Activated CD4-positive, CD25-positive, alpha-beta regulatory T cell treated with anti-CD3 and anti-CD28 coated beads, Interleukin-2, amount 50 U/mL, for 72 hours (primary cell): ENCODE measurements around the gene C1orf94.

Experiments used
- DNase-seq: peaks from one replicate; pipeline ENCODE4 v3.0.0; 2021

Gene C1orf94

GRCh38 chr1:34176830-34177603 is at the start of gene C1orf94:
TSS of gene C1orf94 (plus strand) at chr1:34176907. CDS start at chr1:34177790, 883 bp downstream.
- no peak for DNase-seq

DNA sequence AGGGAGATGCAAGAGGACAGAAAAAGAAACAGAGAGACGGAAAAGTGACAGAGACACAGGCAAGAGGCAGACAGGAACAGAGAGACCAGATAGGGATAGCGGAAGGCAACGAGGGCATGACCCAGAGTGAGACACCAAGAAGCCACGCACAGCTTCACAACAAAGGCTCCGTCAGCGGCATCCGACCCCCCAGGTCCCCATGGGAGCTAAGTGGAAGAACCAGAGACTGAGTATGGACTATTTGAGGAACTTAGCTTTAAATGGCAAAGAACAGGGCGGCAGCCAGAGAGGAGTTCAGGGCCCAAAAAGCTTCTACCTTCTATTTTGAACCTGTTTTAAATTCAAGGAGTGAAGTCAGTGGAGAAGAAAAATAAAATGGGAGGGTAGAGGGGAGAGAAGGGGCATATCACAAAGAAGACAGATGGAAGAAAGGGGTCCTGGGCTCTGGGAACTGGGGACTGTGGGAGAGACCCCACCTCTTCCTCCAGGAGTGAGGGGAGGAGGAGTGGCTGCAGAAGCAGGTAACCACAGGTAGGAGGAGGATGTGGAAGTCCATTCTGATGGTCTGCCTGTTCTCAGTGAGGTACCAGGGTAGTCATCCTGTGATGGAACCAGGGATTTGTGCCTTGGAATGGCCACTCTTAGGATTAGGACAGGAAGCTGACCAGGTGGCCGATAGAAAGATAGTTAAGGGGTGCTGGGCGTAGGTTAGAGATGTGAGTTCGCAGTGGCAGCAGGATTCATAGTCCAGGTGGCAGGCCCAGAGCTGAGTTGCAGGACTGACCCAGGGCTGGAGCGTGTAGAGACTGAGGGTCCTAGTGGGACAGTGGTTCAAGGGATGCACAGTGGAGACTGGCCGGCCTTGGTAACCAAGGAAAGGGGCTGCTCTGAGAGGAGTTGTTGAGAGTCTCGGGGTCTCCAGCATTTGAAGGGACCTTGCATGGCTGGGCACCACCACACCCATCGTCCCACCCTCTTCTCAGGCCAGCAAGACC is 49.4 kb upstream of the C1orf94 start:
- no peak for DNase-seq

DNA sequence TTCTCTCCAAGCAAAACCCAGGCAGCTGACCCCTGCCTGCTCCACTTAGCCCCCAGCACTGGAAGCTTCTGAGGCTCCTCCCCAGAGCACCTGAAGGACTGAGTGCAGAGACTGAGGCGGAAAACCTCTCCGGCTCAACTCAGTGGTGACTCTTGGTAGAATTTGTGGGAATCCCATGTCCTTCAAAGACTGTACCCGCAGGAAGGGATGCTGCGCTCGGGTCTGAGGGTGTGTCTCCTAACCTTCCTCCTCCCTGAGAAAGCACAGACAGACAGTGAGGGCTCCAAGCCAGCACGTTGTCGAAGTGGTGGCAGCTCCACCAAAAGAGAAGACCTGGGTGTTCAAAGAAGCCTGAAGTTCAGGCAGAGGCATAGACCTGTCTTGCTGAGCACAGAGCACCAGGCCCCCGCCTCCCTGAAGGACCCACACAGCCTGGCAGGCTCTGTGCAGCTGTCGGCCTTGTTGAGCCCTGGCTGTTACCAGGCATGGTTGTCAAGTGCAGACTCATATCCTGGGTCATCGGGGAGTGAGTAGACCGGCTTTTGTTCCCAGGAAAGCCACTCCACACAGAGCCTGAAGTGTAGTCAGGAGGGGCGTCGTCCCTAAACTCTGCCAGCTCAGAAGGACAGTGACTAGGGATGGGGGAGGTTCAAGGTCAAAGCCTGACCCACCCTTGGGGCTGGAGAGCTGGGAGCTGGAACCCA is 48.4 kb upstream of the C1orf94 start:
- DNase-seq, result no peak

- no peak for DNase-seq
These were observed 47.1 kb upstream of the C1orf94 start for GRCh38 chr1:34129630-34130029.

DNA sequence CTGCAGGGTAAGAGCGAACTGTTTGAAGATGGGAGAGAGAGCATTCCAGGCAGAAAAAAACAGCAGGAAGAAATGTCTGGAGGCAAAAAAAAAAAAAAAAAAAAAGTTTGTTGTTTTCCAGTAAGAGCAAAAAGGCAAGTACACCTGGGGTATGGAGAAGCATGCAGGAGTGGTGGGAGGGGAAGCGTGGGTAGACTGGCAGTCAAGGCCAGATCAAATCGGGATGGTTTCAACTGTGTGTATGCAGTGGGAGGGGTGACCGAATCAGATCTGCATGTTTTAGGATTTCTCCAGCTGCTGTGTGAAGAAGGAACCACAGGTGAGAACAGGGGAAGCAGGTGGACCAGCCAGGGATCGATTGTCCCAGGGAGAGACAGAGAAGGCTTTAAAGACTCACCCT is 46.4 kb upstream of the C1orf94 start:
- DNase-seq, result no peak

DNA sequence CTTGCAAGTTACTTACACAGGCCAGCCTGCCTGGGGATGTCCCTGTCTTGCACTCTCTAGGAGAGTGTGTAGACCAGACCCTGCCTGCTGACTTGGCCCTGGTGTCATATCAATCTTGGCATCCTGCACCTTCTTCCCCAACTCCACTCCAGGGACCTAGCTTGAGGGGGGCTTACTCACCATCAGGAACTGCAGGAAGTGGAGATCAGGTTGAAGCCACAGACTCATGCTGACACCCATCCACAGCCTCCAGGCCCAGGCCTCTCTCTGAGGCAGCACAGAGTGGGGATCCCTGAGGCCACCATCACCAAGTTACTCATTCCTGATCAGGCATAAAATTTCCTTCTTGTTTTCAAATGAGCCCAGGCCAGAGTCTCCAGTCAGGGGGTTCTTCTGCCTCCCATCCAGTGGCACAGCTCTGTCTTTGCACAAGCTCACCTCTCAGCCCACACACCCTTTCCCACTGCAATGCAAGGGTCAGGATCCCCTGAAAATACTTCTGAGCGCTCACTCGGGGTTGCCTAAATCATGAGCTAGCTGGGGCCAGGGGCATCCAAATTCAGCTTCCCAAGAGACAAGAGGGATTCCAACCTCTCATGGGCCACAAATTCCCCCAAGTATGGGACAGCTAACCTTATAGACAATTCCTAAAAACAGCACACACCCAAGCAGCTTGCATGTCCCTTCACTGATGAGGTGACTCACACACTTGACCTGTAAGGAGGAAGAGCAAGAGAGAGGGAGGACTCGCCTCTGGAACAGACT is 45.1 kb upstream of the C1orf94 start:
- DNase-seq, result no peak

DNA sequence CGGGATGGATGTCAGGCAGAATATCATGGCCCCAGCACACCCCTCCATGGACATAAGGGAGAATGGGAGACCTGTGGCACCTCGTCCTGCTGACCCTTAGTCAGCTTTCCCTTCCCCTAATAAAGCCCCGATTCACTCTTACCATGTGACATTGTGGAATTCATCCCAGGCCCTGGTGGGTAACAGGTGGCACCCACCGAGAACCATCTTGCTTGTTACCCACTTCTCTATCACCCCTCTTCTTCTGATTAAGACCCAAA is 44.6 kb upstream of the C1orf94 start:
- no peak for DNase-seq

DNA sequence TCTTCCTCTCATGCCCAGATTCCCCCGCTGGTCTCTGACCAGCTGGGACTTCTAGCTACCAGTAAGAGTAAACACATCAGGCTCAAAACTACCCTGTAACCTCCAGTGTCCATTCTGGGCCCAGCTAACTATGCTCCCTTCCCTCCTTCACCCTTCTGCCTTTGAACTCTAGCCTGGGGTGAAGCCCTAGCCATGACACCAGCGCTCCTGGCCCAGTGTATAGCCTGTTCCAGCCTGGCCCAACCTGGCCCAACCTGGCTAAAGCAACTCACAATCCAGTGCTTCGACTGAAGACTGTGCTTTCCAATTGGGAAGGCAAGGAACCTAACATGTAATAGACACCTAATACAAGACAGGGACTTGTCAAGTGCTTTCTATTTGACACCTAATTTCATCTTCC is 39.3 kb upstream of the C1orf94 start:
- no peak for DNase-seq

GRCh38 chr1:34140011-34140676 is 36.6 kb upstream of the C1orf94 start:
- no peak for DNase-seq

- no peak for DNase-seq
These were observed 32.7 kb upstream of the C1orf94 start for GRCh38 chr1:34143975-34144374.

DNA sequence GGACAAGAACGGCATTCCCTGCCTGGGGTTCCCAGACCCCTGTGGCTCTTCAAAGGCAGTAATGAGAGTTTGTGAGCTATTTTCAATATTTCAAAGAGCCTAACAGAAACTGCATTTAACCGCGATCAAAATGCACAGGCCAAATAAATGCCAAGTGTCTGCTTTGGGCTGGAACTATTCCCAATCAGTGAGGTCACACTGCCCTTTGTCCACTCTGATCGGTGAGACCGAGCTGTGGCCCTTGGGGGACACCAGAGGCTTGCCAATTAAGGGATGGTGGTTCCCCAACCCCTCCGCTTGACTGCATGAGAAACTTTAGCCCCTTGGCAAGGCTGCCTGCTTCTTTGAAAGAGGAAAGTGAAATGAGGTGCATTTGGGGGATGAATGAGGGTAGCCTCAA is 31.9 kb upstream of the C1orf94 start:
- DNase-seq, result no peak

DNA sequence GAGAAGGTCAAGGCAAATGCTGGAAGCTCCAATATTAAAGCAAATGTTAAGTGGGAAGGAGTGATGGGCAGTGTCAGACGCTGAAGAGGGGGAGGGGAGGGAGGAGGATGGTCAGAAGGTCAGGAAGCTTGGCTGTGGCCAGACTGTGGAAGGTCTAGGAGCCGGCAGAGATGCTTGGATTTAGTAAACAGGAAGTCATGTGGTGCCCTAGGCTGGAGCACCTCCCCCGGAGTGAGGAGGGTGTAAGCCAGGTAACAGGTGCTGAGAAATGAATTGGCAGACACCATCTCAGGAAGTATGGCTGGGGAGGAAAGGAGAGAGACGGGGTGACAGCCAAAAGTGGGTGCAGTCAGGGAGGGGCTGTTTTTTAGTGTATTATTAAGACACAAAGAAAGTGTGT is 29.4 kb upstream of the C1orf94 start:
- DNase-seq, result no peak

DNA sequence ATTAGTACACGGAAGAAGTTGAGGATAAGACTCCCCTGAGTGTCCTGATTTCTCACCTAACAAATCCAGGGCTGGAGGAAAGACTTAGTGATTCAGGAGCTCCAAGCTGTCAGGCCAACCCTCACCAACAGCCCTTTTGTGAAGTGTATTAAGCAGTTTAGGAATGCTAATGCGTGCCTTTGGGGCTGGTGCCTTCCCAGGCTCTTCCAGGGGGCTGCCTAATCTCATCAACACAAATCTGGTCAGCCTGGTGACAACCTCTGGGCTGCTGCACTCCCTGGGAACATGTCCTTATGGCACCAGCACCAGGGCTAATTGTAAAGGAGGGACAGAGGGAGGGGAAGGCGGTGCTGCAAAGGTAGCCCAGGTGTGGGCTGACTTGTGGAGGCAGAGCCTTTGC is 27.2 kb upstream of the C1orf94 start:
- no peak for DNase-seq

- DNase-seq, result no peak
These were observed 23.5 kb upstream of the C1orf94 start for GRCh38 chr1:34153246-34153645.

- DNase-seq, result no peak
These were observed 20.8 kb upstream of the C1orf94 start for GRCh38 chr1:34155860-34156259.

GRCh38 chr1:34156739-34157138 is 20.0 kb upstream of the C1orf94 start:
- no peak for DNase-seq

DNA sequence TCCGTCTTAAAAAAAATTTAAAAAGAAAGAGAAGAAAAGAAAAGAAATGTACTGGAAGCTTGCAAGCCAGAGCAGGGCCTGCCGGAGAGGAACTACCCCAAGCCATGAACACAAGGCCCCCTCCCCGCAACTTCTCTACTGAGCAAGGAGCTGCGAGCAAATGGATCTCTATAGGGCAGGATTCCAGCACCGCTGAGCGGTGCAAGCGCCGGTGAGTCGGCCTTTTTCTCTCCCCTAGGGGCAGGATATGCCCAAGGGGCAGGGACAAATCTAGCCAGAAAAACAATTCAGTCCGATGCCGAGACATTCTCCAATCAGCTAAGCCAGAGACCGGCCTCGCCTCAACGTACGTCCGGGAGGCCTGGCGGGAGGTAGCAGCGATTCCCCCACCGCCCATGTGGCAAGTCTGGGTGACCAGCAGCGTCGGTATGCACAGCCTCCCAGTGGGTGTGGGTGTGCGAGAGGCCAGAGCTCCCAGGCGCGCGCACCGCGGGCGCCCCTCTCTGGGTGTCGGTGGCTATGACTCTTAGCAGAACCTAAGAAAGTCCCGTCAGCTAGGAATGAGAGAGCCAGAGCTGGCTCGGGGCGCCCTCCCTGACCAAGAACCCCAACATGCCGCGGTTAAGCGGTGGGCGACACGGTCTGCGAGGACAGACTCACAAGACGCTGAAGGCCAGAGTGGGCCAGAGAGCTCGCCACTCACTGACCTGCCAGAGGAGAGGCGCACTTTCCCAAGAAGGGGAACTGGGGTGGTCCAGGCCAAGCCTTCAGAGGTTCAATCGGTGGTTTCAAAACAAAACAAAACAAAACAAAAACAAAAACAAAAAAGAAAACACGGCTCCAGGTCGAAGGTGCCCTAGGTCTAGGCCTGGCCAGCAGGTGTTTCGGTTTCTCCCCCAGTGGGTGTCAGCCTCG is 13.6 kb upstream of the C1orf94 start:
- DNase-seq, result no peak

- DNase-seq, result no peak
These were observed 12.6 kb upstream of the C1orf94 start for GRCh38 chr1:34163792-34164731.

GRCh38 chr1:34164771-34165391 is 11.8 kb upstream of the C1orf94 start, which contains the start of gene CSMD2:
TSS of gene CSMD2 (minus strand) at chr1:34165230. CDS start at chr1:34165097, 133 bp downstream.
- no peak for DNase-seq
